Iris pigment epithelial cell (primary cell): ENCODE results near the gene GATA1.

Experiments used
- DNase-seq: peaks from one replicate; pipeline ENCODE4 v3.0.0-alpha.2; 2011; ENCODE audit warnings: low read depth

Gene GATA1

GRCh38 chrX:48785186-48785539 is 1.2 kb upstream of the GATA1 start:
- DNase-seq: no peak

GRCh38 chrX:48785540-48786214 is 713 bp upstream of the GATA1 start:
- DNase-seq: no peak

- no peak for DNase-seq
These were observed 575 bp downstream of the GATA1 start for GRCh38 chrX:48786825-48787504.

GRCh38 chrX:48787505-48788443 is 1.4 kb downstream of the GATA1 start:
- no peak for DNase-seq

- no peak for DNase-seq
These were observed 3.2 kb downstream of the GATA1 start for GRCh38 chrX:48789366-48790220.

- DNase-seq: no peak
These were observed 4.1 kb downstream of the GATA1 start for GRCh38 chrX:48790477-48790876.

GRCh38 chrX:48791063-48791820 is 4.9 kb downstream of the GATA1 start:
- DNase-seq: no peak

- no peak for DNase-seq
These were observed 5.8 kb downstream of the GATA1 start for GRCh38 chrX:48792219-48792618.

- DNase-seq: no peak
These were observed 7.5 kb downstream of the GATA1 start for GRCh38 chrX:48793935-48794334.

GRCh38 chrX:48794340-48794910 is 8.0 kb downstream of the GATA1 start:
- DNase-seq: no peak

GRCh38 chrX:48794911-48795515 is 8.6 kb downstream of the GATA1 start:
- DNase-seq: peak; percentile 69

- DNase-seq: no peak
These were observed 11.9 kb downstream of the GATA1 start for GRCh38 chrX:48798318-48798717.

- DNase-seq: no peak
These were observed 14.3 kb downstream of the GATA1 start for GRCh38 chrX:48800574-48801279.

- peak; percentile 99 for DNase-seq
These were observed 15.1 kb downstream of the GATA1 start, which contains the start of gene HDAC6 for GRCh38 chrX:48801280-48802088. HDAC6 (plus strand) TSS chrX:48802067; CDS start chrX:48802693, 626 bp downstream.

GRCh38 chrX:48802089-48802904 is 15.9 kb downstream of the GATA1 start:
- DNase-seq: peak; percentile 83

GRCh38 chrX:48802905-48803200 is 16.5 kb downstream of the GATA1 start:
- no peak for DNase-seq

- DNase-seq: no peak
These were observed 19.7 kb downstream of the GATA1 start for GRCh38 chrX:48806081-48806480.

- no peak for DNase-seq
These were observed 27.3 kb downstream of the GATA1 start for GRCh38 chrX:48813644-48814043.
